GM10847 (cell line): Measurements from ENCODE around the gene CHN2.

Source experiments
- POLR2A ChIP-seq: IDR thresholded peaks from 2 replicates; pipeline ENCODE4 v1.6.1; 2011; ENCODE audit not compliant: insufficient read length; ENCODE audit errors: extremely low read depth

CHN2 gene

GRCh38 chr7:29262191-29262917 lies 67.8 kb downstream of the CHN2 start:
- no peak for TF ChIP-seq POLR2A

- no peak for TF ChIP-seq POLR2A
These were observed 70.8 kb downstream of the CHN2 start for GRCh38 chr7:29265208-29265923.

GRCh38 chr7:29269935-29270334 lies 75.4 kb downstream of the CHN2 start:
- no peak for TF ChIP-seq POLR2A

GRCh38 chr7:29270594-29271318 lies 76.2 kb downstream of the CHN2 start:
- TF ChIP-seq POLR2A: no peak

- TF ChIP-seq POLR2A: no peak
These were observed 76.7 kb downstream of the CHN2 start for GRCh38 chr7:29271319-29271658.

GRCh38 chr7:29272057-29272456 lies 77.5 kb downstream of the CHN2 start:
- TF ChIP-seq POLR2A: no peak

- TF ChIP-seq POLR2A: no peak
These were observed 79.8 kb downstream of the CHN2 start for GRCh38 chr7:29274146-29275017.

GRCh38 chr7:29275018-29275318 lies 80.4 kb downstream of the CHN2 start:
- TF ChIP-seq POLR2A: no peak

GRCh38 chr7:29275493-29275892 lies 80.9 kb downstream of the CHN2 start:
- no peak for TF ChIP-seq POLR2A

GRCh38 chr7:29276199-29276598 lies 81.6 kb downstream of the CHN2 start:
- TF ChIP-seq POLR2A: no peak

GRCh38 chr7:29276806-29277205 lies 82.2 kb downstream of the CHN2 start:
- TF ChIP-seq POLR2A: no peak

- TF ChIP-seq POLR2A: no peak
These were observed 83.1 kb downstream of the CHN2 start for GRCh38 chr7:29277436-29278215.

- TF ChIP-seq POLR2A: no peak
These were observed 83.9 kb downstream of the CHN2 start for GRCh38 chr7:29278337-29279069.
